CD4-positive, alpha-beta T cell treated with Interleukin-4 for 4 hours (primary cell): ENCODE data around the gene REEP6.
A peak's percentile ranks its signal among the peaks of the same experiment; 100 is the strongest.
"Not testable (repeated sequence)": the region's sequence is repeated elsewhere in the genome, so short reads cannot be mapped to it uniquely, and the experiment has no call there.

ENCODE experiments used
- DNase-seq: peaks from one replicate; pipeline ENCODE4 v3.0.0-alpha.2; 2020

The REEP6 gene

GRCh38 chr19:1492474-1493006, 1.6 kb downstream of the REEP6 start:
- DNase-seq = no peak

DNA sequence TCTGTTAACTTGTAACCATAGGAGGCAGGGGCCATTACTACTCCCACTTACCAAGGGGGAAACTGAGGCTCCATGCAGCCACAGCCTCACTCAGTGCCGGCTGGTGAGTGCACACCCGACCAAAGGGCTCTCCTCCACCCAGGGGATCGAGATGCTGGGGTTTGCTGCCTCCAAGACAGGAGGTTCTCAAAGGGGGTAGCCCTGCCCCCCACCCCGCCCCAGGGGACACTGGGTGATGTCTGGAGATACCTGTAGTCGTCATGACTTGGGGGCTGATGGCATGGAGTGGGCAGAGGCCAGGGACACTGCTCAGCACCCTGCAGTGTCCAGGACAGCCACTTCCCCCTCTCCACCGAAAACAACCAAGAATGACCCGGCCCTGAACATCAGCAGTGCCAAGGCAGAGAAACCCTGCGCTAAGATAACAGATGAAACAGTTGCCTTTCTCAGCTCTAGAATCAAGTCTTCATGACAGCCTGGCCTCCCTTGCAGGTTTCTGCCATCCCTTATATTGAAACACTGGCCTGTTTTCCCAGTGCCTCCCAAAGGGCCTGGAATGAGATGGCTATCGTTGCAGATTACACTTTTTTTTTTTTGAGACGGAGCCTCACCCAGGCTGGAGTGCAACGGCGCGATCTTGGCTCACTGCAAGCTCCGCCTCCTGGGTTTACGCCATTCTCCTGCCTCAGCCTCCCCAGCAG, 3.3 kb downstream of the REEP6 start:
- DNase-seq = no peak

- DNase-seq = no peak
Observed at GRCh38 chr19:1495051-1495798, 4.2 kb downstream of the REEP6 start.

GRCh38 chr19:1495799-1496713, 5.1 kb downstream of the REEP6 start:
- DNase-seq = no peak

DNA sequence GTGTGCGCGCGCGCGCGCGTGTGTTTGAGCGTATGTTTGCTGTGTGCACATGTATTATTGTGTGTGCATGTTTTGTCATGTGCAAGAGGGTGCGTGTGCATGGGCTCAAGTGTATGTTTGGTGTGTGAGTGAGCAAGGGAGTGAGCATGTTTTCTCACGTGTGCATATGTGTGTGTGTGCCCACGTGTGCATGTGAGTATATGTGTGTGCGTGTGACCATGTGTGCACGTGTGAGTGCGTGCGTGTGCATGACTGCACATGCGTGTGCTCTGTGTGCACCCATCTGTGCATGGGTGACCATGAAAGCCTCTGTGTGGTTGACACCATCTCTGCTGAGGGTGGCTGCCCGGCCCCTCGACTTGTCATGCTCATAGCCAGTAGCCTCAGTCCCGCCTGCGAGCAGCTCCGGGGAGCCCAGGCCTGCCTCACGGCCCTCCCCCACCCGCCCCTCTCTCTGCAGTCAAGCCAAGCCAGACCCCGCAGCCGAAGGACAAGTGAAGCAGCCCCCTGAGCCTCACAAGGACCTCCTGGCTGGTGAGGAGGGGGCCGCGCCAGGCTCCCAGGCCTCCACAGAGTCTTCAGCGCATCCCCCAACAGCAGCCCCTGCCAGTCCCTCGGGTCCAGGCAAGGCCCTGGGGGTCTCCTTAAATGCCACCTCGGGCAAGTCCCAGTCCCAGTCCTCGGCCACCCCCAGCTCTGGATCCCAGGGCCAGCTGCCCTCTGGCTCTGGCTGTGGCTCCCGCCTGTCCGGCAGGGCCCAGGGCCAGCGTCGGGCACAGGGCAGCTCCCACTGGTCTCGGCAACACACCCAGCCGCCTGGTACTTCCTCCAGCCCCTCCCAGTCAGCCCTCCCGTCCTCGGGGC, 6.0 kb downstream of the REEP6 start:
- DNase-seq = no peak

- no peak for DNase-seq
Observed at GRCh38 chr19:1497578-1498235, 6.7 kb downstream of the REEP6 start.

- DNase-seq = not testable (repeated sequence)
Observed at GRCh38 chr19:1499231-1499630, 8.2 kb downstream of the REEP6 start.

DNA sequence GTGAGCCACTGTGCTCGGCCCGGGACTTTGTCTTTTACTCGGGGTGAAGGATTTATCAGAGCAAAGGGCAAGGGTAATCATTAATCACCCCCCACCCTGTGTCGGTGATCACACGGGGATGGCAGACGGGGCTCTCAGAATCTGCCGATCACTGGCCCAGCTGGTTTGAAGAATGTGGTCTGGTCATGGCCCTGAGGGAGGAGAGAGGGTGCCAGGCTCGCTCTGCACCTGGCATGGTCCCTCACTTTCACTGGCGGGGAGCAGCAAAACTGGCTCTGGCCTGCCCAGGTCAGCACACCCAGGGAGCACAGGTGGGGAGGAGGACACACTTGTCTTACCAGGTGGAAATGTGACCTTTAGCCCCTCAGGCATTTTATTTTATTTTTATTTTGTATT, 10.2 kb downstream of the REEP6 start:
- DNase-seq = no peak

DNA sequence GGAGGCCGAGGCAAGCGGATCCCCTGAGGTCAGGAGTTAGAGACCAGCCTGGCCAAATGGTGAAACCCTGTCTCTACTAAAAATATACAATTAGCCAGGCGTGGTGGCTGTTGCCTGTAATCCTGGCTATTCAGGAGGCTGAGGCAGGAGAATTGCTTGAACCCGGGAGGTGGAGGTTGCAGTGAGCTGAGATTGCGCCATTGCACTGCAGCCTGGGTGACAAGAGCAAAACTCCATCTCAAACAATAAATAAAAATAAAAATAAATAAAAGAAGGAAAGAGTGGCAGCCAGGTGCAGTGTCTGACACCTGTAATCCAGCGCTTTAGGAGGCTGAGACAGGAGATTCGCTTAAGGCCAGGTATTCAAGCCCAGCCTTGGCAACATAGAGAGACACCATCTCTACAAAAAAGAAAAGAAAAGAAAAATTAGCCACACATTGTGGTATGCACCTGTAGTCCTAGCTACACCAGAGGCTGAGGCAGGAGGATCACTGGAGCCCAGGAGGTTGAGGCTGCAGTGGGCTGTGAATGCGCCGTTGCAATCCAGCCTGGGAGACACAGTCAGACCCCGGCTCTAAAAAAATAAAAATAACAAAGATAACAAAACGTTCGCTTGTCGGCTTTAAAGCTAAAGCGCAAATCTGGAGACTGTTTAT, 11.6 kb downstream of the REEP6 start:
- DNase-seq = no peak

GRCh38 chr19:1503089-1503924, 12.3 kb downstream of the REEP6 start:
- DNase-seq = peak; percentile 30

DNA sequence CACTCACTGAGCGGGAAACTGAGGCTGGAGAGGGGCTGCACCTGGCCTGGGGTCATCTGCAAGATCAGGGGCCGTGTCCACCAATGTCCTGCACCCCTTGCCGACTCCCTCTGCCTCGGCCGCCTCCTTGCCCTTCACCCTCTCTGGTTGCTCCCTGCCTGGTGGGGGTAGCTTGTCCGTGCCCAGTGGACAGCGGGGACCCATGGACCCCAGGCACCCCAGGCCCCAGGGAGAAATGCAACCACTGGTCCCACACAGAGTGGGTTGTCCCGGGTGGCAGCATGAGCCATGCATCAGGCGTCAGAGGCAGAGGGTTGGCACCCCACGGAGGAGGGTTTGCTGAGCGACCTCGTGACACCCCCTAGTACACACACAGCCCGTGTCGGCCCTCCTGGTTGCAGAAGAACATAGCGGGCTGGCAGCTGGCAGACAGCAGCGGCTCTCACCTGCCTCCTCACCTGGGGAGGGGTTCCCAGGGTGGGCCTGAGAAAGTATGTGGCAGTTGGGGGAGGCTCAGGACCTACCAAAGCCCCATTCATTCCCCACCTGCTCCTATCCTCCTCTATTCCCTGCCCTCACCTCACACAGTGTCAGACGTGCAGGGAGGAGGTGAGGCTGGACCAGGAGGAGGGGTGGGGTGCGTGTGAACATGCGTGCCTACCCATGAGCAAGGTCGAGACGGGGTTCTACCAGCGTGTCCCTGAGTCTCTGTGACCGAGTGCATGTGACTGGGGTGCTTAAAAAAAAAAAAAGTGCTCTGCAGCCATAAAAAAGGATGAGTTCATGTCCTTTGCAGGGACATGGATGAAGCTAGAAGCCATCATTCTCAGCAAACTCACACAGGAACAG, 13.2 kb downstream of the REEP6 start:
- DNase-seq = no peak

DNA sequence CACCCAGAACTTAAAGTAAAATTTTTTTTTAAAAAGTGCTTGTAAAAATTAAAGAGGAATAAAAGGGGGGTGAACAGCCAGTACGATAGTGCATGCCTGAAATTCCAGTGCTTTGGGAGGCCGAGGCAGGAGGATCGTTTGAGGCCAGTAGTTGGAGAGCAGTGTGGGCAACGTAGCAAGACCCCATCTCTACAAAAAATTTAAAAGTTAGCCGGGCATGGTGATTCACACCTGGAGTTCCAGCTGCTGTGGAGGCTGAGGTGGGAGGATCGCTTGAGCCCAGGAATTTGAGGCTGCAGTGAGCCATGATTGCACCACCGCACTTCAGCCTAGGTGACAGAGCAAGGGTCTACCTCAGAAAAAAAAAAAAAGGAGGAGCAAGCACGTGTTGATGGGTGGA, 14.0 kb downstream of the REEP6 start:
- no peak for DNase-seq

DNA sequence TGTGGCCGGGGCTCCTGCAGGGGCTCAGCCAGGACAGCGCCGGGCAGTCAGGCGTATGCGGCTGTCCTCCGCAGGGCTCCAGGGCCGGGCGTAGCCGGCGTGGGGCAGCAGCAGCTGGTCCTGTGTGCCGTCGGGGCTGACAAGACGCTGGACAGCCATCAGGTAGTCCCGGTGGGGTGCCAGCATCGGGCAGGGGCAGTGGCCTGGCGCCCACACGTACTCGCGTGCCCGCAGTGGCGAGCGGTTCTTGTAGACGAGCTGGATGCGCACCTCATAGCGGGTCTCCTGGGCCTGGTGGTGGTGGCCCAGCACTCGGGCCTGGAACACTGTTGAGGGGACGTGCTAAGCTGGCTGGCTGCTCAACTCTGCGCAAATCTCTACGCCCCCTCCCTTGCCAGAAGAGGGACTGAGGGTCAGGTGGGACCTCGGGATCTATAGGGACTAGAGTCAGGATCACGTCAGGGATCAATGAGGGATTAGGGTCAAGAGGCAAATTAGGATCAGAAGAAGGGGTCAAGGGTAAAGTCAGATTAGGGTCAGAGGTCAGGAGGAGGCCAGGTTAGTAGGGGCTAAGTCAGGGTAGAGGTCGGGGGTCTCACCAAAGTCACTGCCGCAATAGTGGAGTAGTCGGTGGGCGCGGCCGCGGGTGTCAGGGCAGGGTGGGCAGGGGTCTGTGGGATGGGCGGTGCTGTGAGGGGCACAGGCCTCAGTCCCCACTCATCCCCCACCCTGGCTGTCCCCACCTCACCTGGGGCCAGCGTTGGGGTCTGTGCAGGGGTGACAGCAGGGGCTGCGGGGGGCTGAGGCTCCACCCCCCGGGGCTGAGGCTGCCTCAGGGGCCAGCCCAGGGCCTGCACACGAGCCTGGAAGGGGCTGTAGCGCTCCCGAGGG, 15.3 kb downstream of the REEP6 start:
- DNase-seq = no peak

DNA sequence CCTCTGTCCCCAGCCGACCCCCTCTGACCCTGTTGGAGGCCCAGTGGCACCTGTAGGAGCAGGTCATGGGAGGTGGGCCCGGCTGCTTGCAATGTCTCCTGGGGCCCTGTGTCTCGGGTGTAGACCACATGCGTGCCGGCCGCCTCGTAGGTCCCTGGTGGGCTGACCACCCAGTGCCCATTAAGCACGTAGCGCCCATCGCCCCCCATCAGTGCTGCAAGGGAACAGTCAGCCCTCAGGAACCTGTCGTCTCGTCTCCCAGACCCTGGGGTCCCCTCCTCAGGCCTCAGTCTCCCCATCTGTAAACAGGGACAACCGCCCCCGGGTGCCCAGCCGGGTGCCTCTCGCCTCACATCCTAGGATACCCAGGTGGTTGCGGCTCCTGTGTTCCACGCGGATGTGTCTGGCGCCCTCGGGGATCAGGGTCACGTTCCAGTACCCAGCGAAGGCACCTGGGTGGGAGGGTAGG, 16.2 kb downstream of the REEP6 start:
- DNase-seq = no peak

GRCh38 chr19:1507763-1508506, 17.0 kb downstream of the REEP6 start:
- DNase-seq = peak; percentile 93

DNA sequence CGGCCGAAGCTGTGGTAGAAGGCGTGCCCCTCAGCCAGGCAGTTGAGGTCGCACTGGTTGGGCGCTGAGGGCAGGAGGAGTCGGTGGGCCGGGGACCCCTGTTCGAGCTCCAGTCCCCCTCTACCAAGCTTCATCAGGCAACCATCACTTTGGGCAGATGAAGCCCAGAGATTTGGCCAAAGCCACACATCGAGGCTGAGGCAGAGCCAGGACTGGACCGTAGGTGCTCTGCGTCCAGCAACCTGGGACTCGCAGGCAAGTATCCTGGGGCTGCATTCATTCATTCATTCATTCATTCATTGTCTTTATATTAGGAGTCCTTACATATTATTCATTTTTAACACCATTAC, 17.5 kb downstream of the REEP6 start:
- no peak for DNase-seq
